H9 (cell line): ENCODE results near the gene ZNF407. TPM values are rescaled to one million over a fixed set of nuclear protein-coding genes. Genes with fewer than 3 reads are reported as not detected.

Source experiments
- DNase-seq: peaks from one replicate; pipeline ENCODE4 v3.0.0-alpha.2; 2017
- H2AFZ ChIP-seq: one replicate; pipeline ENCODE4 v1.6.1; 2013; ENCODE audit warnings: mild to moderate bottlenecking, low read length, control low read depth, moderate library complexity
- H2AK5ac ChIP-seq: 2 replicates; pipeline ENCODE4 v1.6.1; 2013; ENCODE audit warnings: low read length, control low read depth, mixed read lengths; ENCODE audit not compliant: insufficient read length
- H2BK120ac ChIP-seq: one replicate; pipeline ENCODE4 v1.6.1; 2013; ENCODE audit warnings: low read depth, mild to moderate bottlenecking, low read length, control low read depth, inconsistent platforms; ENCODE audit not compliant: poor library complexity, severe bottlenecking
- H2BK12ac ChIP-seq: 2 replicates; pipeline ENCODE4 v1.6.1; 2013; ENCODE audit warnings: low read length, control low read depth, mixed read lengths, low read depth; ENCODE audit not compliant: insufficient read length
- H2BK15ac ChIP-seq: 2 replicates; pipeline ENCODE4 v1.6.1; 2013; ENCODE audit warnings: low read depth, low read length, control low read depth
- H2BK20ac ChIP-seq: one replicate; pipeline ENCODE4 v1.6.1; 2013; ENCODE audit warnings: low read depth, mild to moderate bottlenecking, low read length, control low read depth, inconsistent platforms; ENCODE audit not compliant: poor library complexity, severe bottlenecking
- H2BK5ac ChIP-seq: 2 replicates; pipeline ENCODE4 v1.6.1; 2013; ENCODE audit warnings: low read length, control low read depth, mixed read lengths; ENCODE audit not compliant: insufficient read length
- H3K14ac ChIP-seq: 2 replicates; pipeline ENCODE4 v1.6.1; 2013; ENCODE audit warnings: low read length, control low read depth; ENCODE audit not compliant: insufficient read depth
- H3K18ac ChIP-seq: 2 replicates; pipeline ENCODE4 v1.6.1; 2013; ENCODE audit warnings: low read depth, mild to moderate bottlenecking, mixed read lengths, low read length, control low read depth; ENCODE audit not compliant: insufficient read length
- H3K23ac ChIP-seq: 2 replicates; pipeline ENCODE4 v1.6.1; 2013; ENCODE audit warnings: low read length, control low read depth, mixed read lengths, low read depth; ENCODE audit not compliant: insufficient read length
- H3K23me2 ChIP-seq: 2 replicates; pipeline ENCODE4 v1.6.1; 2013; ENCODE audit warnings: low read depth, mild to moderate bottlenecking, mixed read lengths, low read length, control low read depth; ENCODE audit not compliant: insufficient read length, poor library complexity, severe bottlenecking
- H3K27ac ChIP-seq: 2 replicates; pipeline ENCODE4 v1.5.1; 2013; ENCODE audit warnings: low read length, control low read depth, mixed read lengths, low read depth; ENCODE audit not compliant: insufficient read length
- H3K27me3 ChIP-seq: 2 replicates; pipeline ENCODE4 v1.6.1; 2013; ENCODE audit warnings: low read length, control low read depth, inconsistent platforms; ENCODE audit not compliant: insufficient read depth
- H3K4ac ChIP-seq: 2 replicates; pipeline ENCODE4 v1.6.1; 2013; ENCODE audit warnings: low read depth, mild to moderate bottlenecking, control low read depth, inconsistent platforms, low read length, moderate library complexity
- H3K4me1 ChIP-seq: 2 replicates; pipeline ENCODE4 v1.6.1; 2013; ENCODE audit warnings: low read length, control low read depth, inconsistent platforms; ENCODE audit not compliant: insufficient read depth
- H3K4me2 ChIP-seq: 2 replicates; pipeline ENCODE4 v1.6.1; 2013; ENCODE audit warnings: low read length, control low read depth, mixed read lengths; ENCODE audit not compliant: insufficient read length, insufficient read depth
- H3K56ac ChIP-seq: 2 replicates; pipeline ENCODE4 v1.6.1; 2013; ENCODE audit warnings: low read depth, mild to moderate bottlenecking, mixed read lengths, low read length, control low read depth; ENCODE audit not compliant: insufficient read length
- H3K79me1 ChIP-seq: 2 replicates; pipeline ENCODE4 v1.6.1; 2013; ENCODE audit warnings: low read depth, mild to moderate bottlenecking, moderate library complexity, low read length, control low read depth, inconsistent platforms; ENCODE audit not compliant: insufficient read depth, poor library complexity, severe bottlenecking
- H3K79me2 ChIP-seq: 2 replicates; pipeline ENCODE4 v1.6.1; 2013; ENCODE audit warnings: low read length, control low read depth, inconsistent platforms; ENCODE audit not compliant: insufficient read depth
- H3K9ac ChIP-seq: 2 replicates; pipeline ENCODE4 v1.6.1; 2013; ENCODE audit warnings: low read length, control low read depth, mixed read lengths; ENCODE audit not compliant: insufficient read length; ENCODE audit errors: extremely low read depth
- H3K9me3 ChIP-seq: one replicate; pipeline ENCODE4 v1.6.1; 2013; ENCODE audit warnings: low read depth, low read length, inconsistent platforms; ENCODE audit not compliant: control insufficient read depth
- H3T11ph ChIP-seq: one replicate; pipeline ENCODE4 v1.6.1; 2013; ENCODE audit warnings: mild to moderate bottlenecking, low read length, control low read depth, inconsistent platforms
- H4K20me1 ChIP-seq: one replicate; pipeline ENCODE4 v1.6.1; 2013; ENCODE audit not compliant: control insufficient read depth, insufficient read length, insufficient read depth
- H4K5ac ChIP-seq: 2 replicates; pipeline ENCODE4 v1.6.1; 2013; ENCODE audit warnings: low read depth, mild to moderate bottlenecking, mixed read lengths, low read length, control low read depth; ENCODE audit not compliant: insufficient read length
- H4K8ac ChIP-seq: replicated peaks from 2 replicates; pipeline ENCODE4 v1.6.1; 2013; ENCODE audit warnings: low read length, control low read depth, mixed read lengths, low read depth; ENCODE audit not compliant: insufficient read length
- H4K91ac ChIP-seq: 2 replicates; pipeline ENCODE4 v1.6.1; 2013; ENCODE audit warnings: low read depth, mild to moderate bottlenecking, moderate library complexity, mixed read lengths, low read length, control low read depth; ENCODE audit not compliant: insufficient read length
- H3K27ac Mint-ChIP-seq, 3 experiments: 2 replicates in 2 of 3; 3 replicates in 1 of 3; pipeline ENCODE4 v1.8.0; 2020 to 2021; ENCODE audit warnings: mixed read lengths in 3 of 3, mild to moderate bottlenecking in 1 of 3, moderate library complexity in 1 of 3
- H3K27me3 Mint-ChIP-seq: 2 replicates; pipeline ENCODE4 v1.8.0; 2021; ENCODE audit warnings: low read depth, mild to moderate bottlenecking, moderate library complexity, mixed read lengths
- H3K36me3 Mint-ChIP-seq, 3 experiments: 2 replicates in 2 of 3; 3 replicates in 1 of 3; pipeline ENCODE4 v1.8.0; 2020 to 2021; ENCODE audit warnings: low read depth in 3 of 3, mixed read lengths in 3 of 3; ENCODE audit not compliant: insufficient read depth in 1 of 3
- H3K4me1 Mint-ChIP-seq, 2 experiments: 2 replicates each; pipeline ENCODE4 v1.8.0; 2020; ENCODE audit warnings: mixed read lengths in 2 of 2
- H3K4me3 Mint-ChIP-seq, 2 experiments: 2 replicates in 1 of 2; 3 replicates in 1 of 2; pipeline ENCODE4 v1.8.0; 2020 to 2021; ENCODE audit warnings: mild to moderate bottlenecking in 2 of 2, mixed read lengths in 2 of 2, moderate library complexity in 1 of 2
- H3K9me3 Mint-ChIP-seq, 2 experiments: 2 replicates in 1 of 2; 3 replicates in 1 of 2; pipeline ENCODE4 v1.8.0; 2020; ENCODE audit warnings: mild to moderate bottlenecking in 2 of 2, mixed read lengths in 2 of 2, moderate library complexity in 1 of 2
- WGBS: extraction: QIAGEN DNeasy Blood & Tissue Kit; methylation state at CpG from one replicate; pipeline ENCODE4 v1.1.7; 2013; ENCODE audit warnings: missing lambda C conversion rate, low lambda C conversion rate, mixed read lengths; ENCODE audit not compliant: insufficient read length; ENCODE audit errors: extremely low coverage; 5-methylcytosine and 5-hydroxymethylcytosine counted together
- total RNA-seq: library from RNA; stranded (reverse); gene quantifications from 2 replicates; pipeline ENCODE4 v1.2.1, GENCODE V29; 2021
- TF ChIP-seq, protein P1 (sequence below): fragments of 200-600 bp; sonication (generic); conservative IDR thresholded peaks from 3 replicates; pipeline ENCODE4 v1.8.0; 2021; ENCODE audit warnings: antibody characterized with exemption, mild to moderate bottlenecking

ZNF407 gene
- total RNA-seq, 1 experiment from 2014 or later: 8.7 TPM

DNA sequence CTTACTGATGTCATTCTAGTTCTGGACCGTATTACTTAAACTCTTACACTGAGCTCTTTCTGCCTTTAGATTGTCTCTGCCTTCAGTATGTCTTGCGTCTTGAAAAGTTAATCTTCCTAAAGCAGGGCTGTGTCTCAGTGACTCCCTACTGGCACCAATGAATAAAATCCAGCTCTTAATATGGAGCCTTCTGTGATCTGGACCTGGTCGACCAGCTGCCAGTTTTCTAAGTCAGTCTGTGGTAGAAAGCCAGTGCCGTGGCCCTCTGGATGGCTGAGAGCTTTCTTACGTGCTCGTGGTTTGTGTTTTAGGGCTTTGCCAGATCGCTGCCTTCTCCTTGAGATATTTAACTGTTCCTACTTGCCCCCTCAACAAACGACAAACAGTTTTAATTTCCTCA is 26.8 kb downstream of the ZNF407 start:
- TF ChIP-seq, protein P1, sequence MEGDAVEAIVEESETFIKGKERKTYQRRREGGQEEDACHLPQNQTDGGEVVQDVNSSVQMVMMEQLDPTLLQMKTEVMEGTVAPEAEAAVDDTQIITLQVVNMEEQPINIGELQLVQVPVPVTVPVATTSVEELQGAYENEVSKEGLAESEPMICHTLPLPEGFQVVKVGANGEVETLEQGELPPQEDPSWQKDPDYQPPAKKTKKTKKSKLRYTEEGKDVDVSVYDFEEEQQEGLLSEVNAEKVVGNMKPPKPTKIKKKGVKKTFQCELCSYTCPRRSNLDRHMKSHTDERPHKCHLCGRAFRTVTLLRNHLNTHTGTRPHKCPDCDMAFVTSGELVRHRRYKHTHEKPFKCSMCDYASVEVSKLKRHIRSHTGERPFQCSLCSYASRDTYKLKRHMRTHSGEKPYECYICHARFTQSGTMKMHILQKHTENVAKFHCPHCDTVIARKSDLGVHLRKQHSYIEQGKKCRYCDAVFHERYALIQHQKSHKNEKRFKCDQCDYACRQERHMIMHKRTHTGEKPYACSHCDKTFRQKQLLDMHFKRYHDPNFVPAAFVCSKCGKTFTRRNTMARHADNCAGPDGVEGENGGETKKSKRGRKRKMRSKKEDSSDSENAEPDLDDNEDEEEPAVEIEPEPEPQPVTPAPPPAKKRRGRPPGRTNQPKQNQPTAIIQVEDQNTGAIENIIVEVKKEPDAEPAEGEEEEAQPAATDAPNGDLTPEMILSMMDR: no peak
- WGBS: no CpG with 5 or more reads among the region's 8 CpGs
- H2BK12ac ChIP-seq: no peak overlapping the region
- Mint-ChIP-seq H3K27ac (no peak overlapping the region), H3K27me3 (no peaks in the 10 kb centered on the region), H3K36me3 (no peaks in the 10 kb centered on the region), H3K4me1 (peaks cover 0 to 4% of the 10 kb centered on the region in 2 experiments; a peak in 2 of 4 replicates), H3K4me3 (no peak overlapping the region), H3K9me3 (no peaks in the 10 kb centered on the region)
- H3T11ph ChIP-seq: no peak overlapping the region
- H3K56ac ChIP-seq: no peak overlapping the region
- H3K4me1 ChIP-seq: peaks cover 5% of the 10 kb centered on the region; the same call in 1 of the 2 replicates
- H3K27ac ChIP-seq: no peak overlapping the region
- no peaks in the 10 kb centered on the region for H3K27me3 ChIP-seq
- H2BK20ac ChIP-seq: no peak overlapping the region
- no peak overlapping the region for H4K5ac ChIP-seq
- no peak overlapping the region for H2AK5ac ChIP-seq
- no peak overlapping the region for H3K18ac ChIP-seq
- H4K91ac ChIP-seq: no peak overlapping the region
- H4K8ac ChIP-seq: no peak overlapping the region
- H2AFZ ChIP-seq: no peak overlapping the region
- H3K4ac ChIP-seq: no peak overlapping the region
- H4K20me1 ChIP-seq: no peaks in the 10 kb centered on the region
- H3K14ac ChIP-seq: no peak overlapping the region
- H3K79me2 ChIP-seq: no peaks in the 10 kb centered on the region; the same call in 1 of the 2 replicates
- no peak overlapping the region for H2BK15ac ChIP-seq
- DNase-seq: no peak
- H3K23ac ChIP-seq: no peak overlapping the region
- no peak overlapping the region for H3K4me2 ChIP-seq
- no peak overlapping the region for H2BK5ac ChIP-seq
- no peaks in the 10 kb centered on the region for H3K23me2 ChIP-seq
- H3K79me1 ChIP-seq: no peaks in the 10 kb centered on the region
- H3K9me3 ChIP-seq: no peaks in the 10 kb centered on the region
- no peak overlapping the region for H3K9ac ChIP-seq
- H2BK120ac ChIP-seq: no peak overlapping the region
